ENCODE measurements around the gene WLS.

Gene WLS

GRCh38 chr1:68147534-68148171 lies 84.7 kb downstream of the WLS start:
- TF ChIP-seq NFIC (IDR thresholded peaks at IDR 0.05) (no peak), RAD21 (IDR thresholded peaks at IDR 0.05; ENCODE audit: low read depth) (no peak), USF1 (IDR thresholded peaks at IDR 0.05) (no peak), CEBPB (IDR thresholded peaks at IDR 0.05) (no peak), EP300 (IDR thresholded peaks at IDR 0.05; ENCODE audit: borderline replicate concordance) (no peak), REST (IDR thresholded peaks at IDR 0.05; ENCODE audit: low read depth) (no peak), CREB1 (IDR thresholded peaks at IDR 0.05; ENCODE audit: low read depth) (no peak), FOXM1 (IDR thresholded peaks at IDR 0.05; ENCODE audit: borderline replicate concordance, low read depth) (no peak), TCF12 (IDR thresholded peaks at IDR 0.05; ENCODE audit: low read depth) (no peak), YY1 (IDR thresholded peaks at IDR 0.05; ENCODE audit: low read depth) (no peak), TAF1 (IDR thresholded peaks at IDR 0.05; ENCODE audit: low read depth) (no peak), MAX (IDR thresholded peaks at IDR 0.05) (no peak), TEAD4 (IDR thresholded peaks at IDR 0.05) (no peak), ZBTB7A (IDR thresholded peaks at IDR 0.05; ENCODE audit: low read depth) (no peak), EGR1 (IDR thresholded peaks at IDR 0.05) (no peak)

GRCh38 chr1:68145418-68146126 lies 86.8 kb downstream of the WLS start:
- no peak for TF ChIP-seq RAD21 (IDR thresholded peaks at IDR 0.05; ENCODE audit: low read depth)
- no peak for TF ChIP-seq TAF1 (IDR thresholded peaks at IDR 0.05; ENCODE audit: low read depth)
- TF ChIP-seq CREB1 (IDR thresholded peaks at IDR 0.05; ENCODE audit: low read depth): no peak
- TF ChIP-seq ZBTB7A (IDR thresholded peaks at IDR 0.05; ENCODE audit: low read depth): no peak
- TF ChIP-seq NFIC (IDR thresholded peaks at IDR 0.05): no peak
- TF ChIP-seq EGR1 (IDR thresholded peaks at IDR 0.05): no peak
- 0 out of 2 replicates have a peak, but pooled peaks have one; percentile 11 for TF ChIP-seq CEBPB (IDR thresholded peaks at IDR 0.05)
- no peak for TF ChIP-seq YY1 (IDR thresholded peaks at IDR 0.05; ENCODE audit: low read depth)
- TF ChIP-seq USF1 (IDR thresholded peaks at IDR 0.05): no peak
- TF ChIP-seq EP300 (IDR thresholded peaks at IDR 0.05; ENCODE audit: borderline replicate concordance): no peak
- no peak for TF ChIP-seq FOXM1 (IDR thresholded peaks at IDR 0.05; ENCODE audit: borderline replicate concordance, low read depth)
- TF ChIP-seq REST (IDR thresholded peaks at IDR 0.05; ENCODE audit: low read depth): no peak
- peak; percentile 79 for TF ChIP-seq TEAD4 (IDR thresholded peaks at IDR 0.05)
- TF ChIP-seq TCF12 (IDR thresholded peaks at IDR 0.05; ENCODE audit: low read depth): no peak
- no peak; the same call in 1 of the 2 replicates for TF ChIP-seq MAX (IDR thresholded peaks at IDR 0.05)

GRCh38 chr1:68144856-68145255 lies 87.5 kb downstream of the WLS start:
- TF ChIP-seq USF1 (IDR thresholded peaks at IDR 0.05): no peak
- TF ChIP-seq EGR1 (IDR thresholded peaks at IDR 0.05): no peak
- TF ChIP-seq TCF12 (IDR thresholded peaks at IDR 0.05; ENCODE audit: low read depth): 0 out of 2 replicates have a peak, but pooled peaks have one; percentile 1

GRCh38 chr1:68143633-68144032 lies 88.7 kb downstream of the WLS start:
- no peak for TF ChIP-seq TAF1 (IDR thresholded peaks at IDR 0.05; ENCODE audit: low read depth)
- TF ChIP-seq NFIC (IDR thresholded peaks at IDR 0.05): no peak
- no peak for TF ChIP-seq EGR1 (IDR thresholded peaks at IDR 0.05)
- TF ChIP-seq RAD21 (IDR thresholded peaks at IDR 0.05; ENCODE audit: low read depth): no peak
- no peak for TF ChIP-seq ZBTB7A (IDR thresholded peaks at IDR 0.05; ENCODE audit: low read depth)
- TF ChIP-seq FOXM1 (IDR thresholded peaks at IDR 0.05; ENCODE audit: borderline replicate concordance, low read depth): no peak

GRCh38 chr1:68142461-68142860 lies 89.9 kb downstream of the WLS start:
- TF ChIP-seq ZBTB7A (IDR thresholded peaks at IDR 0.05; ENCODE audit: low read depth) (no peak), REST (IDR thresholded peaks at IDR 0.05; ENCODE audit: low read depth) (no peak), RAD21 (IDR thresholded peaks at IDR 0.05; ENCODE audit: low read depth) (no peak), NFIC (IDR thresholded peaks at IDR 0.05) (no peak), TCF12 (IDR thresholded peaks at IDR 0.05; ENCODE audit: low read depth) (no peak), TAF1 (IDR thresholded peaks at IDR 0.05; ENCODE audit: low read depth) (no peak), EGR1 (IDR thresholded peaks at IDR 0.05) (no peak), CEBPB (IDR thresholded peaks at IDR 0.05) (no peak), MAX (IDR thresholded peaks at IDR 0.05) (no peak), YY1 (IDR thresholded peaks at IDR 0.05; ENCODE audit: low read depth) (no peak), CREB1 (IDR thresholded peaks at IDR 0.05; ENCODE audit: low read depth) (no peak), TEAD4 (IDR thresholded peaks at IDR 0.05) (no peak), EP300 (IDR thresholded peaks at IDR 0.05; ENCODE audit: borderline replicate concordance) (no peak), FOXM1 (IDR thresholded peaks at IDR 0.05; ENCODE audit: borderline replicate concordance, low read depth) (no peak), USF1 (IDR thresholded peaks at IDR 0.05) (no peak)
